Osteoblast (primary cell): ENCODE measurements around the gene LYZL4. TPM values are rescaled to one million over a fixed set of nuclear protein-coding genes. Genes with fewer than 3 reads are reported as not detected.

Experiments
- DNase-seq: peaks from one replicate; pipeline ENCODE4 v3.0.0; 2011; ENCODE audit warnings: low spot score, mixed read lengths; ENCODE audit not compliant: insufficient read length; ENCODE audit errors: missing footprints
- H2AFZ ChIP-seq: 2 replicates; pipeline ENCODE4 v1.6.0; 2011; ENCODE audit warnings: mild to moderate bottlenecking, low read length
- H3K27ac ChIP-seq: 2 replicates; pipeline ENCODE4 v1.5.1; 2011; ENCODE audit warnings: mild to moderate bottlenecking, low read depth, low read length, moderate library complexity
- H3K27me3 ChIP-seq: 2 replicates; pipeline ENCODE4 v1.6.0; 2012; ENCODE audit warnings: mild to moderate bottlenecking, control low read depth, inconsistent platforms, low read length, moderate library complexity; ENCODE audit not compliant: insufficient read depth
- H3K36me3 ChIP-seq: 2 replicates; pipeline ENCODE4 v1.5.1; 2011; ENCODE audit warnings: mild to moderate bottlenecking, low read length, control low read depth, moderate library complexity; ENCODE audit not compliant: insufficient read depth
- H3K4me1 ChIP-seq: 2 replicates; pipeline ENCODE4 v1.5.1; 2011; ENCODE audit warnings: mild to moderate bottlenecking, low read length, control low read depth, moderate library complexity; ENCODE audit not compliant: insufficient read depth
- H3K4me2 ChIP-seq: 2 replicates; pipeline ENCODE4 v1.6.0; 2011; ENCODE audit warnings: mild to moderate bottlenecking, low read length; ENCODE audit not compliant: insufficient read depth
- H3K4me3 ChIP-seq: fragments of 200-600 bp; sonication (generic); 3 replicates; pipeline ENCODE4 v1.5.1; 2012; ENCODE audit warnings: mild to moderate bottlenecking, low read length, inconsistent platforms; ENCODE audit not compliant: insufficient read depth
- H3K79me2 ChIP-seq: 2 replicates; pipeline ENCODE4 v1.6.0; 2012; ENCODE audit warnings: mild to moderate bottlenecking, low read length, control low read depth, inconsistent platforms; ENCODE audit not compliant: insufficient read depth
- H3K9me3 ChIP-seq: 2 replicates; pipeline ENCODE4 v1.5.1; 2011; ENCODE audit warnings: low read depth, low read length, control low read depth
- H4K20me1 ChIP-seq: 2 replicates; pipeline ENCODE4 v1.6.0; 2012; ENCODE audit warnings: mild to moderate bottlenecking, low read length, control low read depth; ENCODE audit not compliant: insufficient read depth
- CTCF ChIP-seq: IDR thresholded peaks from 2 replicates; pipeline ENCODE4 v1.5.1; 2011; ENCODE audit warnings: mild to moderate bottlenecking, low read depth, low read length, moderate library complexity; ENCODE audit errors: extremely low read depth
- total RNA-seq: library from RNA; depleted of rRNA; stranded (reverse); fragments of >200 nt; gene quantifications from 2 replicates; pipeline ENCODE4 v1.2.3, GENCODE V29; 2012

LYZL4 gene
- total RNA-seq, 1 donor: not detected

- Histone ChIP-seq H4K20me1 (no peaks in the 10 kb centered on the region), H3K27ac (no peak overlapping the region), H3K79me2 (no peaks in the 10 kb centered on the region), H2AFZ (no peak overlapping the region), H3K4me3 (no peak overlapping the region), H3K4me2 (no peak overlapping the region), H3K9me3 (no peaks in the 10 kb centered on the region), H3K4me1 (no peaks in the 10 kb centered on the region), H3K36me3 (no peaks in the 10 kb centered on the region), H3K27me3 (no peaks in the 10 kb centered on the region)
- TF ChIP-seq CTCF: no peak
- no peak for DNase-seq
Observed at GRCh38 chr3:42377681-42378080, 32.7 kb downstream of the LYZL4 start.

DNA sequence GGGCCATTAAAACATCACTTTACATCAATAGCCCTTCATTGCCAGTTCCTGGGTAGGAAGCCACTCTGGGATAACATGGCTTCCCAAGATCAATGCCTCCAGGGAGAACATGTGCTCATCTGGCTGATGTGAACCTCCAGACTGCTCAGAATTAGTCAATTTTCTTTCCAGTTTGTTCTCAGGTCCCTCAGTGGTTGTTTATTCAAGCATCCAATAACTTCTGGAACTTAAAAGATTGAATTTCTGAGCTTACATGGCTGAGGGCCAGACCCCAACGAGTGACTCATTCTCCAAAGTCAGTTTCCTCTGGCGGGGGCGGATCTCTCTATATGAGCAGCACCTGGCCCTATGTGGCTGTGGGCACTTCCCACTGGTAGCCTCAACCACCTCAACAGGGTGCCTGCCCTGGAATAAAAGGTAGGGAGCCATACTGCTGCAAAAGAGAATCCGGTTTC lies 34.0 kb downstream of the LYZL4 start:
- DNase-seq: peak; percentile 77
- Histone ChIP-seq H3K79me2 (no peaks in the 10 kb centered on the region), H3K27me3 (no peaks in the 10 kb centered on the region), H3K27ac (no peak overlapping the region), H3K9me3 (no peaks in the 10 kb centered on the region), H2AFZ (no peak overlapping the region), H3K4me2 (no peak overlapping the region), H4K20me1 (no peaks in the 10 kb centered on the region), H3K36me3 (no peaks in the 10 kb centered on the region), H3K4me1 (no peaks in the 10 kb centered on the region), H3K4me3 (no peak overlapping the region)
- TF ChIP-seq CTCF: no peak

GRCh38 chr3:42375121-42375800 lies 35.1 kb downstream of the LYZL4 start:
- Histone ChIP-seq H4K20me1 (no peaks in the 10 kb centered on the region), H2AFZ (no peak overlapping the region), H3K4me1 (no peaks in the 10 kb centered on the region), H3K27ac (no peak overlapping the region), H3K27me3 (no peaks in the 10 kb centered on the region), H3K4me2 (no peak overlapping the region), H3K36me3 (no peaks in the 10 kb centered on the region), H3K9me3 (no peaks in the 10 kb centered on the region), H3K4me3 (no peak overlapping the region), H3K79me2 (no peaks in the 10 kb centered on the region)
- DNase-seq: no peak
- no peak for TF ChIP-seq CTCF

DNA sequence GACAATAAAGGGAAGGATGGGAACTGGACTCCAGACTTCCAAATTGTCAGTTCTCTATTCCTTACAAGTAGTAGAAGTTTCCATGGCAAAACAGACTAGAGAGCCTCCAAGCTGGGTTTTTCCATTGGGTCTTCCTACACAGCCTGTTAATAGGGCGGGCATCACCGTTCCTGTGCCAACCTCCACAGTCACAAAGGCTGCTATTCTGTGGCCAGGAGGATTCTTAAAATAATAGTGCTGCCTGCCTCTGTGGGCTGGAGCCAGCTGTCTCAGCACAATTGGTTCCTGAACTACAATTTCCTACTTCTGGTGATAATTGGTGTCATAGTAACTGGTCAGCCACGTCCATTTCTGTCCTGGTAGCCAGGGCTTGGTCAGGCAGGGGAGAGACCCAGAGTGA lies 38.6 kb downstream of the LYZL4 start:
- H3K9me3 ChIP-seq: no peaks in the 10 kb centered on the region
- no peak overlapping the region for H3K4me3 ChIP-seq
- no peaks in the 10 kb centered on the region for H3K27me3 ChIP-seq
- H3K79me2 ChIP-seq: no peaks in the 10 kb centered on the region
- H3K4me2 ChIP-seq: no peak overlapping the region
- no peaks in the 10 kb centered on the region for H3K4me1 ChIP-seq
- no peaks in the 10 kb centered on the region for H3K36me3 ChIP-seq
- DNase-seq: no peak
- H4K20me1 ChIP-seq: no peaks in the 10 kb centered on the region
- H2AFZ ChIP-seq: no peak overlapping the region
- H3K27ac ChIP-seq: no peak overlapping the region
- TF ChIP-seq CTCF: no peak
